Cardiac fibroblast (primary cell): ENCODE results near the gene SCAF1.
"Not testable (repeated sequence)": the region's sequence is repeated elsewhere in the genome, so short reads cannot be mapped to it uniquely, and the experiment has no call there.

Experiments
- DNase-seq, 2 donors: peaks; one replicate each; pipeline versions ENCODE4 v3.0.0 to v3.0.0-alpha.2; 2010; ENCODE audit warnings: low read depth in 2 of 2
- H3K4me3 ChIP-seq, 2 donors: replicated peaks in 1 of 2; 1 replicate in 1 of 2; 2 replicates in 1 of 2; pipeline ENCODE4 v1.5.1; 2011; ENCODE audit warnings: low read depth in 2 of 2, low read length in 2 of 2, mild to moderate bottlenecking in 2 of 2, moderate library complexity in 1 of 2
- CTCF ChIP-seq: IDR thresholded peaks from one replicate; pipeline ENCODE4 v1.5.1; 2011; ENCODE audit warnings: low read depth, mild to moderate bottlenecking, low read length, inconsistent platforms

Gene SCAF1

GRCh38 chr19:49615861-49616260 is 26.1 kb upstream of the SCAF1 start:
- no peak for DNase-seq
- no peak overlapping the region for H3K4me3 ChIP-seq
- no peak for TF ChIP-seq CTCF

GRCh38 chr19:49616532-49616931 is 25.5 kb upstream of the SCAF1 start:
- no peak overlapping the region for H3K4me3 ChIP-seq
- no peak for DNase-seq
- TF ChIP-seq CTCF, result no peak

- H3K4me3 ChIP-seq, result no peak overlapping the region
- DNase-seq, result no peak
- no peak for TF ChIP-seq CTCF
Measured at GRCh38 chr19:49616945-49617344, 25.1 kb upstream of the SCAF1 start.

- H3K4me3 ChIP-seq, DNase-seq: not testable (repeated sequence)
Measured at GRCh38 chr19:49617860-49618259, 24.1 kb upstream of the SCAF1 start.

- no peak for TF ChIP-seq CTCF
- no peak overlapping the region for H3K4me3 ChIP-seq
- no peak for DNase-seq
Measured at GRCh38 chr19:49624967-49625910, 16.8 kb upstream of the SCAF1 start.

GRCh38 chr19:49626226-49626625 is 15.8 kb upstream of the SCAF1 start:
- TF ChIP-seq CTCF, result no peak
- no peak overlapping the region for H3K4me3 ChIP-seq
- no peak for DNase-seq

GRCh38 chr19:49629659-49630058 is 12.3 kb upstream of the SCAF1 start:
- no peak for TF ChIP-seq CTCF
- H3K4me3 ChIP-seq, result no peak overlapping the region
- DNase-seq, result no peak
